Esophagus squamous epithelium (tissue), 5 donors: ENCODE data around the gene MAP3K9. TPM values are rescaled to one million over a fixed set of nuclear protein-coding genes. Genes with fewer than 3 reads are reported as not detected.

Experiments used
- DNase-seq: peaks from one replicate; lab custom pipeline; 2025; lab: John Stamatoyannopoulos, UW
- H3K27ac ChIP-seq, 4 donors: fragments of 200-600 bp; sonication (generic); one replicate each; pipeline ENCODE4 v1.5.1; 2016 to 2019; ENCODE audit warnings: mild to moderate bottlenecking in 1 of 4
- H3K27me3 ChIP-seq, 4 donors: fragments of 200-600 bp; sonication (generic); 1 replicate in 3 of 4; 2 replicates in 1 of 4; pipeline versions ENCODE4 v1.5.1 to v1.6.0; 2017 to 2021; ENCODE audit warnings: antibody characterized with exemption in 1 of 4
- H3K36me3 ChIP-seq, 3 donors: fragments of 200-600 bp; sonication (generic); one replicate each; pipeline ENCODE4 v1.5.1; 2016 to 2019
- H3K4me1 ChIP-seq, 3 donors: fragments of 200-600 bp; sonication (generic); one replicate each; pipeline ENCODE4 v1.5.1; 2017 to 2019
- H3K4me3 ChIP-seq, 4 donors: fragments of 200-600 bp; sonication (generic); 1 replicate in 3 of 4; 2 replicates in 1 of 4; pipeline ENCODE4 v1.5.1; 2016 to 2019; ENCODE audit warnings: mild to moderate bottlenecking in 2 of 4, moderate library complexity in 1 of 4
- H3K9me3 ChIP-seq, 3 donors: fragments of 200-600 bp; sonication (generic); one replicate each; pipeline ENCODE4 v1.5.1; 2016 to 2019
- POLR2A ChIP-seq, 4 donors: fragments of 450-650 bp; IDR thresholded peaks; one replicate each; pipeline ENCODE4 v1.6.1; 2017; ENCODE audit warnings: antibody characterized with exemption in 4 of 4, mild to moderate bottlenecking in 4 of 4, moderate library complexity in 3 of 4
- WGBS, 2 donors: methylation state at CpG; one replicate each; pipeline ENCODE4 v1.1.5; 2018; 5-methylcytosine and 5-hydroxymethylcytosine counted together
- intact Hi-C: fragments of 100-400 bp; cut with DNase I; formaldehyde crosslinking; loops from one replicate; pipeline ENCODE4 v1.15.0; 2022
- total RNA-seq, 4 donors: library from RNA; depleted of rRNA; stranded (reverse); fragments of >200 nt; gene quantifications; one replicate each; pipeline ENCODE4 v1.1.0, GENCODE V29; 2016
- TF ChIP-seq, protein P1 (sequence below), 6 experiments: fragments of 450-650 bp in 4 of 6; fragments of 200-600 bp in 2 of 6; sonication (generic) in 2 of 6; IDR thresholded peaks; one replicate each; pipeline ENCODE4 v1.5.1; 2016 to 2019; ENCODE audit warnings: antibody characterized with exemption in 6 of 6, mild to moderate bottlenecking in 4 of 6, moderate library complexity in 4 of 6
- donor health status: DM: yes; HTN: yes; CAD: no.

The MAP3K9 gene
- total RNA-seq, 4 donors from 2014 or later: 8.1 to 34.0 (median 14.7) TPM

DNA sequence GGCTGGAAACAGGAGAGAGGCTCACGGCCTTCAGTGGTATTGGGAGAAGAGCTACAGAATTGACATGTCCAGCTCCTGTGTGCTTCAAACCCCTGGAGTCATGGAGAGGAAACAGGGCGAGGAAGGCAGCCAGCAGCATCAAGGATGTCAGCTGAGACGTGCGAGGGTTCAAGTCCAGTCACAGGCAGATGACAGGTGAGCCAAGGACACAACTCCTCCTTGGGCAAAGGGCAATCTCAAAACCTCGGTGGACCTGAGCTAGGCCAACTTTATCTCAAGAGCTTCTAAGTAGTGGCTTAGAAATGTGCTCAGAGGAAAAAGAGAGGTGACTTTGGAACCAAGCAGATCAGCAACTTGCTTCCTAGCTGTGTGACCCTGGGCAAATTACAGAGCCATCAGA lies 86.0 kb downstream of the MAP3K9 start:
- Histone ChIP-seq H3K9me3 (no peaks in the 10 kb centered on the region), H3K4me3 (no peak overlapping the region), H3K4me1 (peaks cover 7 to 81% (median 14%) of the 10 kb centered on the region in 3 donors), H3K36me3 (peaks cover 0 to 5% (median 0%) of the 10 kb centered on the region in 3 donors), H3K27ac (peak overlapping the region in 3 of 4 donors; percentile 52 to 81 (median 70)), H3K27me3 (no peaks in the 10 kb centered on the region)
- WGBS, 2 donors: 79% methylated on average over 4 to 5 of the region's 5 CpGs
- TF ChIP-seq, protein P1, sequence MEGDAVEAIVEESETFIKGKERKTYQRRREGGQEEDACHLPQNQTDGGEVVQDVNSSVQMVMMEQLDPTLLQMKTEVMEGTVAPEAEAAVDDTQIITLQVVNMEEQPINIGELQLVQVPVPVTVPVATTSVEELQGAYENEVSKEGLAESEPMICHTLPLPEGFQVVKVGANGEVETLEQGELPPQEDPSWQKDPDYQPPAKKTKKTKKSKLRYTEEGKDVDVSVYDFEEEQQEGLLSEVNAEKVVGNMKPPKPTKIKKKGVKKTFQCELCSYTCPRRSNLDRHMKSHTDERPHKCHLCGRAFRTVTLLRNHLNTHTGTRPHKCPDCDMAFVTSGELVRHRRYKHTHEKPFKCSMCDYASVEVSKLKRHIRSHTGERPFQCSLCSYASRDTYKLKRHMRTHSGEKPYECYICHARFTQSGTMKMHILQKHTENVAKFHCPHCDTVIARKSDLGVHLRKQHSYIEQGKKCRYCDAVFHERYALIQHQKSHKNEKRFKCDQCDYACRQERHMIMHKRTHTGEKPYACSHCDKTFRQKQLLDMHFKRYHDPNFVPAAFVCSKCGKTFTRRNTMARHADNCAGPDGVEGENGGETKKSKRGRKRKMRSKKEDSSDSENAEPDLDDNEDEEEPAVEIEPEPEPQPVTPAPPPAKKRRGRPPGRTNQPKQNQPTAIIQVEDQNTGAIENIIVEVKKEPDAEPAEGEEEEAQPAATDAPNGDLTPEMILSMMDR (IDR thresholded peaks at IDR 0.05): no peak
- TF ChIP-seq POLR2A (IDR thresholded peaks at IDR 0.05): no peak
- DNase-seq: no peak
- intact Hi-C loops: no loop called here

DNA sequence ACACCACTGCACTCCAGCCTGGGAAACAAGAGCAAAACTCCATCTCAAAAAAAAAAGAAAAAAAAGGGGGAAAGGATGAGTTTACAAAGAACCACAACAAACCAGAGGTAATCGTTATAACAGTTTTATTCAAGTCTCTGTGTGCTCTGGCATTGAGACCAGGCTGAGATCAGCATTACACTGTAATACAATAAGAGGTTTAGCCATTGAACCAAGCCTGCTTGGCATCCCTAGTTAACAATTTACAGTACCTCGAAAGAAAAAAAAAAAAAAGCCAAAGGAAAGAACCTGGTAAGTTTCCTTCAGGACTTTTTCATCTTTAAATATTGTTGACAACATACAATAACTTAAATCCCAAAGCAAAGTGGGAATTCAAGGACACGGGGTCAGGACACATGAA lies 86.9 kb downstream of the MAP3K9 start:
- H3K9me3 ChIP-seq: no peaks in the 10 kb centered on the region
- H3K27ac ChIP-seq: peak overlapping the region in 3 of 4 donors; percentile 52 to 81 (median 70)
- peaks cover 0 to under 1% (median 0%) of the 10 kb centered on the region in 3 donors for H3K36me3 ChIP-seq
- H3K27me3 ChIP-seq: no peaks in the 10 kb centered on the region
- WGBS, 2 donors: 42 to 53% methylated on average over 3 of the region's 3 CpGs
- TF ChIP-seq, protein P1 (IDR thresholded peaks at IDR 0.05): no peak
- TF ChIP-seq POLR2A (IDR thresholded peaks at IDR 0.05): no peak
- H3K4me3 ChIP-seq: no peak overlapping the region
- intact Hi-C loops: no loop called here
- peaks cover 7 to 89% (median 14%) of the 10 kb centered on the region in 3 donors for H3K4me1 ChIP-seq
- no peak for DNase-seq

DNA sequence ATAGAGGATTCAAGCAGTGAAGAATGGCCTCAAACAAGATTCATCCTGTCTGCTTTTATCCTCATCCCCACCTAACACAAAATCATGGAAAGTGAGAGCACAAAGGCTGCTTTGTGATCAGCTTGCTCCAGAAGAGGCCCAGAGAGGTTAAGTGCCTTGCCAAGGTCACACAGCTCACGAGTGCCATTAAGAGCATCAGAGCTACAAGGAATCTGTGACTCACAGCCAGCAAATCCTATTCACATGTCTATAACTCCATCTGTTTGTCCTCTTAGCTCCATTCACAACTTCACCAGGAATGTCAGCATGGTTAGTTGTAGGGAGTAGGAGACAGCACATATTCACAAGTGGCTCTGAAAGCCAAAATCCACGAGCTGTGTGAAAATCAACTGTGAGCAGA lies 87.8 kb downstream of the MAP3K9 start:
- peak overlapping the region in 2 of 4 donors; percentile 70 to 81 for H3K27ac ChIP-seq
- TF ChIP-seq, protein P1 (IDR thresholded peaks at IDR 0.05): no peak
- no peak for TF ChIP-seq POLR2A (IDR thresholded peaks at IDR 0.05)
- H3K4me1 ChIP-seq: peaks cover 7 to 91% (median 14%) of the 10 kb centered on the region in 3 donors
- no peak overlapping the region for H3K4me3 ChIP-seq
- H3K27me3 ChIP-seq: no peaks in the 10 kb centered on the region
- WGBS, 2 donors: 40 to 64% methylated on average over 2 of the region's 2 CpGs
- H3K36me3 ChIP-seq: no peaks in the 10 kb centered on the region
- H3K9me3 ChIP-seq: no peaks in the 10 kb centered on the region
- intact Hi-C loops: no loop called here
- no peak for DNase-seq

DNA sequence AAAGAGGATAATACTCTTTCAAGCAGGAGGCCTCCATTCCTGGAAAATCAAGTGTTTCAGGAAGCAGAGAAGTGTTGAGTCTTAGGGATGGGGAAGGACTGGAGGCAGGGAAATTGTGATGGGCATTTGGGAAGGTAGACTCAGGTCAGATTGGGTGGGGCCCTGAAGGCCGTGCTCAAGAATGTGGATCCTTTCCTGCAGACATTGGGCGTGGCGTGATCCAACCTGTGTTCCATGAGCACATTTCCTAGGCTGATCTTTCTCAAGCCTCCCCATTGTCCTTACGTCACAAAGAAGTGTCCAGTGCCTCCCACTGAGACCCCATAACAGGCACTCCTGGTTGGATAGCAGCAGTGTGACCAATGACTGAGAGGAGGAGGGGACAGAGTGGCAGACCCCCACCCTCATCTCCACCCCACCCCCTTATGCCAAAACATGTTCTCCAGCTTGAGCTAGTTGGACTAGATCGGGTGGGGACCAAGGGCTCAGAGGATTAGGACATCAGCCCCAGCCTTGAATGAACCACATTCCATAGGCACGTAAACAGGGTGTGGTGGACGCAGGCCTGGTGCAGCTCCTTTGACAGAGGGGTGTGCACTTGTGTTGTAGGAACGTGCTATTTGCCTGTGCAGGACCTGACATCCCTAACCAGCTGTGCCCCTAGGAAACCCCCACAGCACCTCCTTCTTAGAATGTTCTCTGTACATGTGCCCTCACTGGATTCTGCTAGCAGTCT lies 90.8 kb downstream of the MAP3K9 start:
- intact Hi-C loops: loop anchor here (5.0 kb wide), 1 partner anchor 91 kb away; no protein-coding TSS in a partner anchor
- 52 to 63% methylated on average over 4 to 6 of the region's 8 CpGs for WGBS, 2 donors
- no peak for DNase-seq

More for the DNA sequence above, 90.8 kb downstream of the MAP3K9 start:
- TF ChIP-seq, protein P1 (IDR thresholded peaks at IDR 0.05): no peak
- no peak for TF ChIP-seq POLR2A (IDR thresholded peaks at IDR 0.05)
- H3K27me3 ChIP-seq: no peaks in the 10 kb centered on the region
- H3K27ac ChIP-seq: peak overlapping the region; percentile 30 to 79 (median 70)
- H3K36me3 ChIP-seq: no peaks in the 10 kb centered on the region
- H3K4me3 ChIP-seq: no peak overlapping the region
- no peaks in the 10 kb centered on the region for H3K9me3 ChIP-seq
- H3K4me1 ChIP-seq: peaks cover 0 to 68% (median 6%) of the 10 kb centered on the region in 3 donors
